GM21423 (cell line): Measurements from ENCODE around the gene VGLL4.

Source experiments
- ATAC-seq: cut with Tn5 transposase; IDR thresholded peaks from one replicate; pipeline ENCODE4 v1.9.1; 2021; ENCODE audit warnings: mild to moderate bottlenecking, moderate library complexity; ENCODE audit not compliant: unreplicated experiment

VGLL4 gene

GRCh38 chr3:11566916-11567315, 76.8 kb downstream of the VGLL4 start:
- no peak for ATAC-seq

- no peak for ATAC-seq
These were observed 77.2 kb downstream of the VGLL4 start for GRCh38 chr3:11566478-11566877.

- ATAC-seq = no peak
These were observed 77.8 kb downstream of the VGLL4 start for GRCh38 chr3:11565932-11566331.

- ATAC-seq = no peak
These were observed 78.2 kb downstream of the VGLL4 start for GRCh38 chr3:11565492-11565891.

- ATAC-seq = no peak
These were observed 78.6 kb downstream of the VGLL4 start for GRCh38 chr3:11565072-11565471.

- no peak for ATAC-seq
These were observed 79.1 kb downstream of the VGLL4 start for GRCh38 chr3:11564577-11565001.

- no peak for ATAC-seq
These were observed 79.9 kb downstream of the VGLL4 start for GRCh38 chr3:11563865-11564185.

GRCh38 chr3:11563159-11563864, 80.4 kb downstream of the VGLL4 start:
- ATAC-seq = no peak

- no peak for ATAC-seq
These were observed 81.3 kb downstream of the VGLL4 start for GRCh38 chr3:11562277-11562881.

GRCh38 chr3:11560746-11561145, 83.0 kb downstream of the VGLL4 start:
- no peak for ATAC-seq

- no peak for ATAC-seq
These were observed 83.7 kb downstream of the VGLL4 start for GRCh38 chr3:11559816-11560633.

GRCh38 chr3:11558918-11559815, 84.5 kb downstream of the VGLL4 start:
- no peak for ATAC-seq

GRCh38 chr3:11558411-11558903, 85.3 kb downstream of the VGLL4 start:
- no peak for ATAC-seq

- no peak for ATAC-seq
These were observed 85.7 kb downstream of the VGLL4 start for GRCh38 chr3:11558002-11558401.

GRCh38 chr3:11556851-11557644, 86.7 kb downstream of the VGLL4 start:
- no peak for ATAC-seq

GRCh38 chr3:11555881-11556633, 87.7 kb downstream of the VGLL4 start:
- no peak for ATAC-seq

- no peak for ATAC-seq
These were observed 88.4 kb downstream of the VGLL4 start for GRCh38 chr3:11555211-11555782.

GRCh38 chr3:11554666-11555065, 89.0 kb downstream of the VGLL4 start:
- ATAC-seq = no peak

- no peak for ATAC-seq
These were observed 89.5 kb downstream of the VGLL4 start for GRCh38 chr3:11554236-11554610.
